Testis (tissue), 5 donors: ENCODE results near the gene ANKRD18B. TPM values are rescaled to one million over a fixed set of nuclear protein-coding genes. Genes with fewer than 3 reads are reported as not detected.
"Not testable (repeated sequence)": the region's sequence is repeated elsewhere in the genome, so short reads cannot be mapped to it uniquely, and the experiment has no call there.

Experiments
- DNase-seq: peaks from one replicate; pipeline ENCODE4 v3.0.0-alpha.2; 2019
- H3K27ac ChIP-seq, 2 donors: fragments of 200-600 bp; sonication (generic); one replicate each; pipeline ENCODE4 v1.5.1; 2019
- H3K27me3 ChIP-seq: fragments of 200-600 bp; sonication (generic); one replicate; pipeline ENCODE4 v1.5.1; 2019
- H3K36me3 ChIP-seq: fragments of 200-600 bp; sonication (generic); one replicate; pipeline ENCODE4 v1.5.1; 2017; ENCODE audit warnings: low read depth; ENCODE audit errors: missing control alignments
- H3K4me1 ChIP-seq: fragments of 200-600 bp; sonication (generic); one replicate; pipeline ENCODE4 v1.5.1; 2019
- H3K4me3 ChIP-seq, 2 donors: fragments of 200-600 bp; sonication (generic); one replicate each; pipeline ENCODE4 v1.5.1; 2017 to 2019
- H3K9me3 ChIP-seq: fragments of 200-600 bp; sonication (generic); one replicate; pipeline ENCODE4 v1.5.1; 2017
- CTCF ChIP-seq, 3 experiments: fragments of 450-650 bp in 2 of 3; fragments of 200-600 bp in 1 of 3; sonication (generic) in 1 of 3; IDR thresholded peaks; one replicate each; pipeline ENCODE4 v1.5.1; 2016 to 2019; ENCODE audit warnings: antibody characterized with exemption in 3 of 3, mild to moderate bottlenecking in 2 of 3, moderate library complexity in 1 of 3
- POLR2A ChIP-seq: fragments of 450-650 bp; IDR thresholded peaks from one replicate; pipeline ENCODE4 v1.6.1; 2017; ENCODE audit warnings: antibody characterized with exemption, mild to moderate bottlenecking, moderate library complexity
- WGBS, 2 donors: methylation state at CpG; one replicate each; pipeline ENCODE4 v1.1.5; 2018; 5-methylcytosine and 5-hydroxymethylcytosine counted together
- intact Hi-C: fragments of 100-400 bp; cut with DNase I; formaldehyde crosslinking; loops from one replicate; pipeline ENCODE4 v1.15.1; 2023; ENCODE audit warnings: low total_unique reads
- long read RNA-seq, 2 donors: transcript quantifications; one replicate each; lab custom pipeline, GENCODE V29; 2026
- polyA plus RNA-seq: library from polyadenylated mRNA; stranded (reverse); fragments of 350-450 nt; fragmentation: Illumina TruSeq; extraction: RNeasy Lipid Tissue Mini Kit (QIAGEN cat#74804); gene quantifications from one replicate; pipeline ENCODE4 v1.2.3, GENCODE V29; 2014; ENCODE audit warnings: low read depth, low replicate concordance; ENCODE audit not compliant: insufficient read depth
- total RNA-seq, 2 donors: library from RNA; depleted of rRNA; stranded (reverse); fragments of >200 nt; gene quantifications; one replicate each; pipeline ENCODE4 v1.2.3, GENCODE V29; 2016

Gene ANKRD18B
- total RNA-seq (10 to 100 TPM; 33.6 to 49.4 TPM), polyA plus RNA-seq (6.3 TPM)
- long read RNA-seq, donor 1, result 0 reads
- long read RNA-seq, donor 2, result 0 reads

- peak; percentile 82 for DNase-seq
- WGBS, 2 donors, result 4 to 5% methylated on average over 7 to 54 of the region's 73 CpGs
- H3K4me1 ChIP-seq, H3K36me3 ChIP-seq, H3K9me3 ChIP-seq, intact Hi-C loops, H3K27me3 ChIP-seq: not testable (repeated sequence)
- peak in 1 of 3 experiments; percentile 10 for TF ChIP-seq CTCF (IDR thresholded peaks at IDR 0.05)
- H3K27ac ChIP-seq, result peak within 1 kb of the TSS; percentile 69 to 75
- H3K4me3 ChIP-seq, result peak within 1 kb of the TSS; percentile 50 to 71
Observed at GRCh38 chr9:33523397-33524305, at the start of gene ANKRD18B. Gene ANKRD18B (plus strand): TSS chr9:33524251. CDS start chr9:33524490, 239 bp downstream.

GRCh38 chr9:33475357-33475756 is 48.7 kb upstream of the ANKRD18B start:
- no peak overlapping the region for H3K27ac ChIP-seq
- peaks cover 14% of the 10 kb centered on the region for H3K4me1 ChIP-seq
- no peak overlapping the region for H3K4me3 ChIP-seq
- intact Hi-C loops, result no loop called here
- TF ChIP-seq POLR2A, result no peak
- no peak for TF ChIP-seq CTCF (IDR thresholded peaks at IDR 0.05)
- H3K9me3 ChIP-seq, result no peaks in the 10 kb centered on the region
- no peaks in the 10 kb centered on the region for H3K36me3 ChIP-seq
- 86 to 89% methylated on average over 1 of the region's 1 CpG for WGBS, 2 donors
- peak; percentile 1 for DNase-seq
- no peaks in the 10 kb centered on the region for H3K27me3 ChIP-seq

GRCh38 chr9:33476503-33476902 is 47.5 kb upstream of the ANKRD18B start:
- H3K27me3 ChIP-seq, result no peaks in the 10 kb centered on the region

GRCh38 chr9:33480106-33480505 is 43.9 kb upstream of the ANKRD18B start:
- Histone ChIP-seq H3K4me3 (no peak overlapping the region), H3K9me3 (no peaks in the 10 kb centered on the region), H3K27ac (no peak overlapping the region), H3K27me3 (no peaks in the 10 kb centered on the region), H3K36me3 (no peaks in the 10 kb centered on the region), H3K4me1 (no peaks in the 10 kb centered on the region)
- WGBS, 2 donors, result 68 to 83% methylated on average over 2 of the region's 2 CpGs
- TF ChIP-seq CTCF (IDR thresholded peaks at IDR 0.05) (no peak), POLR2A (no peak)
- intact Hi-C loops, result no loop called here
- no peak for DNase-seq

More at GRCh38 chr9:33476503-33476902, 47.5 kb upstream of the ANKRD18B start:
- Histone ChIP-seq H3K27ac (no peak overlapping the region), H3K9me3 (no peaks in the 10 kb centered on the region), H3K4me3 (no peak overlapping the region), H3K4me1 (peaks cover 14% of the 10 kb centered on the region), H3K36me3 (no peaks in the 10 kb centered on the region)
- intact Hi-C loops, result no loop called here
- TF ChIP-seq POLR2A, result no peak
- no peak for TF ChIP-seq CTCF (IDR thresholded peaks at IDR 0.05)
- DNase-seq, result peak; percentile 10
- 93 to 96% methylated on average over 10 of the region's 10 CpGs for WGBS, 2 donors
